HG02852 (cell line): ENCODE data around the gene KANK3.
A peak's percentile ranks its signal among the peaks of the same experiment; 100 is the strongest.
"Not testable (repeated sequence)": the region's sequence is repeated elsewhere in the genome, so short reads cannot be mapped to it uniquely, and the experiment has no call there.

ENCODE experiments used
- ATAC-seq: cut with Tn5 transposase; IDR thresholded peaks from one replicate; pipeline ENCODE4 v1.9.1; 2021; ENCODE audit warnings: mild to moderate bottlenecking, moderate library complexity; ENCODE audit not compliant: unreplicated experiment

The KANK3 gene

DNA sequence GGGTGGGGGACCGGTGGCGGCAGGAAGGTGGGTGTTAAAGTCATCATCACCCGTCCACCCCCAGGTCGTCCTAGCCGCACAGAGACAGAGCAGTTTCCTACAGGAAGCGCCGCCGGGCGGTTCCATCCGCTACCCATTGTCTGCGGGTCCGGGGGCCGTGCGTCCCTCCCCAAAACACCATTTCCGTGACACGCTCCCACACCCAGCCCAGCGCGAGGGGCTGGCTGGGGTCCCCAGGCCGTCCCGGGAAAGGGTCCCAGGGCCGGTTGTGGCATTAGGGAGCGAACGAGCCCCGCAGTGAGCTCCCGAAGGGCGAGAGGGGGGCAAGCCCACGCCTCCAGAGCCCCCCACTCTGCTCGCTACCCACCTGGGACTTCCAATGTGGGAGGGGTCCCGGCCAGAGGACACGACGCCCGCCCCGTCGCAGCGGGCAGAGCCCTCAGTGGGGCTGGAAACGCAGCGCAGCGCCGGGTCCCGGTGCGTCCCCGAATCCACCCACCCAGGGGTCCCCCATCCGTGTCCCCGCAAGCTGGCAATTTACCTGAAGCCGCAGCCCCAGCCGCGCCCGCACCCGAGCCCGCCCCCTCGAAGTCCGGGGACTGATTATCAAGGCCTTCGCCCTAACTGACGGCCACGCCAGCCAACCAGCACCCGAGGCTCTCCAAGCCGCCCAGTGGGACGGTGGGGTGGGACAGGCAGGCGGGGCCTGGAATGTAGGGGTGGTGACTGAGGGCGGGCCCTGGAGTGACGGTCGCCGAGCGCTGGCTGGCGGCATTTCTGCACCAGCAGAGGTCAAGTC lies at the start of gene KANK3:
Gene KANK3, minus strand, starts transcription at position 579 of the 799 bp plus-strand sequence. CDS start 5,434 bp downstream, outside the sequence.
- peak; percentile 89 for ATAC-seq

DNA sequence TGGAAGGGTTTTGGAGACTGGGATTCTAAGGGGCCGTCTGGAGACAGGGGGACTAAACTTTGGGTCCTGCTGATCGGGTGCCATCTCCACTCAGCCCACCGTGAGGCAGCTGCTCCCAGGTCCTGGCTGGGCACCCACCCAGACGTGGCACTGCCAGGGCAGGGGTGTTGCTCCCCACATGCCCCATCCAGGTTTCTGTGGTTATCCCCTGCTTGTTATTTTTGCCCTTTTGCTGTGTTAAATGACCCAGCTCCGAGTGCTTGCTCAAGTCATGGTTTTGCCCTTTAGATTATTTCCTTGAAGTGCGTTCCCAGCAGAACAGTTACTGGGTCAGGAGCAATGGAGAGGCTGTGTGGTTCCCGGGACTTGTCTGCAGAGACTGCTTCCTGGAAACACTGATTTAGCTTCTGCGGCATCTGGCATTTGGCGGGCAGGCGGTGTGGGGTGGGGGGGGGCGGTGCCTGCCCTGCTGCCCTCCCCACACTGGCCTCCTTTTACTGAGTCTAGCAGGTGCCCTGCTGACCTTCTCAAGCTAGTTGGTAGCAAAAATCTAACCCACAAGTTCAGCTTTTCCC lies 49.0 kb upstream of the KANK3 start:
- no peak for ATAC-seq

DNA sequence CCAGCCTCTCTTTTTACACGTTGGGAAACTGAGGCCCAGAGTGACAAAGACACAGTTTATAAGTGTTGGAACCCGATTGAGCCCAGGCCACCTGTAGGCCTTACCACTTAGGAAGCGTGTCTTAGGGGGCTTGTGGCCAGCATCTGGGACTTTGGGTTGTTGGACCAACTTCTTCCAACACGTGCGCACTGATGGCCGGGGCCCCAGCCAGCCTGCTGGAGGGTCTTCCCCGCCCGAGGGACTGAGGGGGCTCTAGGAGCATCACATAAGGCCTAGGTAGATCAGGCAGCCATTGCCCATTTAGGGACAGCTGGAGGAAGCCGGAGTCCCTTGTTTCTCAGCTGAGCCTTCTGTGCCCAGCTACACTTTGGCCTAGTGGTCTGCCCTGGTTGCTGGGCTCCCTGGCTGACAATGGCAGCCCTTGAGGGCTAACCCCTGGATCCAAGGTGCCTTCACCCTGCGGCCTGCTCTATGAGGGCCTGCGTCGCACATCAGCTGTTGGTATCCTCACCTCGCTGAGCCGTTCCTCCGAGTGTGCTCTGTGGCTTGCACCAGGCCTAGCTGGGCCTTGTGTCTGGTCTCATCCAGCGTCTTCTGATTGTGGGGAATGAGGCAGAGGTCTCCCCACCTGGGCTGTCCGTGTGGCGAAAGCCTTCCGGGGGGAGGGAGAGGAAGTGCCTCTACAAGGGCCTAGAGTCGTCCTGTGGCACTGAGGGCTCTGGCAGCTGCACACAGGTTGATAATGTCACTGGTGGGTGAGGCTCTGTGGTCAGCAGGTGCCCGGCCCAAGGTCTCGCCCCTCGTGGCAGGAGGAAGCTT lies 48.3 kb upstream of the KANK3 start:
- no peak for ATAC-seq

DNA sequence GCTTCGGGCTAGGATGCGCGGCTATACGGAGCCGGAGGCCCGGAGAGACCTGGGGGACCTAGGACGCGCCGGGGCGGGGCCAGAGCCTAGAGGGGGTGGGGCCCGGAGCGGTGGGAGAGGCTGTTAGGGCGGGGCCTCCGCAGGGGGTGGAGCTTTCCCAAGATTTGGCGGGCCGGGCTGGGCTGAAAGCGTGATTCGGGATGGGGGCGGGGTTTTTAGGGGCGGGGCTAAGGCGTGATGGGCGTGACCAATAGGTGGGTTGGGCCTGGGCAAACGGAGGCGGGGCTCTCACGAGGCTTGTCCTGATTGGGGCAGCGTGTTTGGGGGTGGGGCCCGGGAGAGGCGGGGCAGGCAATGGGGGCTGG lies 47.5 kb upstream of the KANK3 start:
- peak; percentile 32 for ATAC-seq

DNA sequence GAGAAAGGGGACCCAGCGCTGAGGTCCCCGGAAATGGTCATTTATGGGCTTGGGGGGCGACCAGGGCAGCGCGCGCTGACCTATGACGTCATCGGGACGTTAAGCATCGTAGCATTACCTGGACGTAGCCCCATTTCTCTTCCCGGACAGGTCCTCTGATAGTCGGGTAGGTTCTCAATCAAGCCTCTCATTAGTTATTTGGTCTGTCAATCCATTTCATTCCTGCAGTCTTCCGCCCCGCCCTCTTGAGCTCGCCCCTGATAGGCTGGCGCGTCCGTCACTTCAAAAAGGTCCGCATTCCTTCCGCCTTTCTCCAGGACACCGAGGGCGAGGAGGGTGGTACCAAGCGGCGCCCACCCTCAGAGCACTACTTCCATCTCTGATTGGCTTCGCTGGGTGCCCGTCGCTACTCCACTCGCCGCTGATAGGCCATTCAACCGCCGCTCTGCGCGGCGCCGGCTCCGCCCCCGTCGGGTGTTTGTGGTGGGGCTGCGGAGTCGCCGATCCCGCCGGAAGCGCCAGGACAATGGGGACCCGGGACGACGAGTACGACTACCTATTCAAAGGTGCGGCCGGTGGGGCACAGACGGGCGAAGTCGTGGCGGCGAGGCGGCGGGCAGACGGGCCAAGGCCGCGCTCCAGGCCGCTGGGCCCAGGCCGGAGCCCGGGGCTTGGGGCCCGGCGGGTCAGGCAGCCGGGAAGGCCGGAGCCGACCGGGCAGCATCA lies 47.0 kb upstream of the KANK3 start, which contains the start of gene RAB11B:
Gene RAB11B, plus strand, starts transcription at position 470 of the 726 bp plus-strand sequence. Its CDS starts 57 bp downstream, at position 527.
- peak; percentile 90 for ATAC-seq

DNA sequence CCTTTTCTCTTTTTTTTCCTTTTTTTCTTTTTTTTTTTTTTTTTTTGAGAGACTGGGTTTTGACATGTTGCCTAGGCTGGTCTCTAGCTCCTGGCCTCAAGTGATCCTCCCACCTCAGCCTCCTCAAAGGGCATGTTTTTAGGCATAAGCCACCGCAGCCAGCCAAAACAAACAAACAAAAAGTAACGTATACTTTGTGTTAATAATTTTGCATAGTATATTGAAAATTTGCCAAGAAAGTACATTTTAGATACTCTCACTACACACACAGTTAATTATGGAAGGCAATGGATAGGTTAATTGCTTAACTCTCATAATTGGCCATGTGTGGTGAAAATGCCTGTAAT lies 45.5 kb upstream of the KANK3 start:
- ATAC-seq: no peak

DNA sequence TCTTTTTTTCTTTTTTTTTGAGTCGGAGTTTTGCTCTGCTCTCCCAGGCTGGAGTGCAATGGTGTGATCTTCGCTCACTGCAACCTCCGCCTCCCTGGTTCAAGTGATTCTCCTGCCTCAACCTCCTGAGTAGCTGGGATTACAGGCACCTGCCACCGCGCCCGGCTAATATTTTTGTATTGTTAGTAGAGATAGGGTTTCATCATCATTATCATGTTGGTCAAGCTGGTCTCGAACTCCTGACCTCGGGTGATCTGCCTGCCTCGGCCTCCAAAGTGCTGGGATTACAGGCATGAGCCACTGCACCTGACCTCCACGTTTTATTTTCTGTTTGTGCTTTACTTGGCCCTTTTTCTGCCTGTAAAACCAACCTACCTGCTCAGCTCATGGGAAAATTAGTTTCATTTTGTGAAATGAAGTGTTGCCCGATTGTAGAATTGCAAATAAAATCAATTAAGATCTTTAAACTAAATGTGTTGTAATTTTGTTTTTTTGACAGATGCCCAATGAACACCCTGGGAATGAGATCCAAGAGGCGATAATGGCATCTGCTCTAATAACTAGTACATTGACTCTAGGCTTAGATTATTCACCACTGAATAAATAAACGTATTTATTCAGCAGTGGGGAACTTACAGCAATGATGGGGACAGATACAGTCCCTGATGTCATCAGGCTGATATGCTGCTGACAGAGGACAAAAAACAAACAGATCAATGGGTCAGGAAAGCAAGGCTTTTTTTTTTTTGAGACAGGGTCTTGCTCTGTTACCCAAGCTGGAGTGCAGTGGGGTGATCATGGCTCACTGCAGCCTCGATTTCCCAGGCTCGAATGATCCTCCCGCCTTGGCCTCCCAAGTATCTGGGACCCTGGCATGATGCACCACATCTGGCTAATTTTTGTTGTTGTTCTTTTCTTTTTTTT lies 44.9 kb upstream of the KANK3 start:
- no peak for ATAC-seq

DNA sequence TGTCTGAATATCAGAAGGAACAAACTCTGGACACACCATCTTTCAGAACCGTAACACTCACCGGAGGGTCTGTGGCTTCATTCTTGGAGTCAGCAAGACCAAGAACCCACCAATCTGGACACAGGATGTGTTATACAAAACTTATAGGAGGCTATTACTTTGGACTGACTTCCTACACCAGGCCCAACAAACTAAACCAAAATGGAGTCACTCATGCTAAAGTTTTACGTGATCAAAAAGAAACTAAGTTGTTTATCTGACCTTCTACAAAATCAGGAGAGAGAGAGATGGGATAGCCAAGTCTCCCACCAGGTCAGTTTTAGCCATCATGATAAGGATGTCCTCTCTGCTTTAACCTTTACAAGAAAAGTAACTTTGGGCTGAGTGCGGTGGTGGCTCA lies 43.9 kb upstream of the KANK3 start:
- no peak for ATAC-seq

DNA sequence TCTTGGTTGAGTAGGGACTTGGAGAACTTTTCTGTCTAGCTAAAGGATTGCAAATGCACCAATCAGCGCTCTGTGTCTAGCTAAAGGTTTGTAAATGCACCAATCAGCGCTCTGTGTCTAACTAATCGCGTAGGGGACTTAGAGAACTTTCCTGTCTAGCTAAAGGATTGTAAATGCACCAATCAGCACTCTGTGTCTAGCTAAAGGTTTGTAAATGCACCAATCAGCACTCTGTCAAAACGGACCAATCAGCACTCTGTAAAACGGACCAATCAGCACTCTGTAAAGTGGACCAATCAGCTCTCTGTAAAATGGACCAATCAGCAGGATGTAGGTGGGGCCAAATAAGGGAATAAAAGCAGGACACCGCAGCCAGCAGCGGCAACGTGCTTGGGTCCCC lies 43.4 kb upstream of the KANK3 start:
- not testable (repeated sequence) for ATAC-seq

DNA sequence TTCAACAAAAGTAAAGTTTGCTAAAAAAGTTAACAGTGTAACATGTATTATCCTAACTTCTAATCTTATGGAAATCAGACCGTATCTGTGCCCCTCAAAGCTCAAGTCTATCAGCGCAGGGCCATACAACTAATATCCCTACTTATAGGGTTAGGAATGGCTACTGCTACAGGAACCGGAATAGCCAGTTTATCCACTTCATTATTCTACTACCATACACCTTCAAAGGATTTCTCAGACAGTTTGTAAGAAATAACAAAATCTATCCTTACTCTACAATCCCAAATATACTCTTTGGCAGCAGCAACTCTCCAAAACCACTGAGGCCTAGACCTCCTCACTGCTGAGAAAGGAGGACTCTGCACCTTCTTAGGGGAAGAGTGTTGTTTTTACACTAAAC lies 42.5 kb upstream of the KANK3 start:
- ATAC-seq: not testable (repeated sequence)

DNA sequence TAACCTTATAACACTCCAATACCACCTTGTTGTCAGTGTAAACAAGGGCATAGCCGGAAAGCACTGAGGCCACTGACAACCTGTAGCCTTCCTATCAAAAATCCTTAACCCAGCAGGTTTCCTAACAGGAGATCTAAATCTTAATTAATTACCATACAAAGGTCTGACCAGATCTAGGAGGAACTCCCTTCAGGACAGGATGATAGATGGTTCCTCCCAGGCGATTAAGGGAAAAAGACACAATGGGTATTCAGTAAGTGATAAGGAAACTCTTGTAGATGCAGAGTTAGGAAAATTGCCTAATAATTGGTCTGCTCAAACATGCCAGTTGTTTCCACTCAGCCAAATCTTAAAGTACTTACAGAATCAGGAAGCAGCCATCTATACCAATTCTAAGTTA lies 42.0 kb upstream of the KANK3 start:
- ATAC-seq: not testable (repeated sequence)

DNA sequence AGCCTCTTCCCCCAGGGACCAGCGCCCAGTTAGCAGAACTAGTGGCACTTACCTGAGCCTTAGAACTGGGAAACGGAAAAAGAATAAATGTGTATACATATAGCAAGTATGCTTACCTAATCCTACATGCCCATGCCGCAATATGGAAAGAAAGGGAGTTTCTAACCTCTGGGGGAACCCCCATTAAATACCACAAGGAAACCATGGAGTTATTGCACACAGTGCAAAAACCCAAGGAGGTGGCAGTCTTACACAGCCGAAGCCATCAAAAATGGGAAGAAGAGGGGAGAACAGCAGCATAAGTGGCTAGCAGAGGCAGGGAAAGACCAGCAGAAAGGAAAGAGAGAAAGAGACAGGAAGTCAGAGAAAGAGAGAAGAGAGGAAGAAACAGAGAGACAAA lies 41.5 kb upstream of the KANK3 start:
- ATAC-seq: not testable (repeated sequence)

DNA sequence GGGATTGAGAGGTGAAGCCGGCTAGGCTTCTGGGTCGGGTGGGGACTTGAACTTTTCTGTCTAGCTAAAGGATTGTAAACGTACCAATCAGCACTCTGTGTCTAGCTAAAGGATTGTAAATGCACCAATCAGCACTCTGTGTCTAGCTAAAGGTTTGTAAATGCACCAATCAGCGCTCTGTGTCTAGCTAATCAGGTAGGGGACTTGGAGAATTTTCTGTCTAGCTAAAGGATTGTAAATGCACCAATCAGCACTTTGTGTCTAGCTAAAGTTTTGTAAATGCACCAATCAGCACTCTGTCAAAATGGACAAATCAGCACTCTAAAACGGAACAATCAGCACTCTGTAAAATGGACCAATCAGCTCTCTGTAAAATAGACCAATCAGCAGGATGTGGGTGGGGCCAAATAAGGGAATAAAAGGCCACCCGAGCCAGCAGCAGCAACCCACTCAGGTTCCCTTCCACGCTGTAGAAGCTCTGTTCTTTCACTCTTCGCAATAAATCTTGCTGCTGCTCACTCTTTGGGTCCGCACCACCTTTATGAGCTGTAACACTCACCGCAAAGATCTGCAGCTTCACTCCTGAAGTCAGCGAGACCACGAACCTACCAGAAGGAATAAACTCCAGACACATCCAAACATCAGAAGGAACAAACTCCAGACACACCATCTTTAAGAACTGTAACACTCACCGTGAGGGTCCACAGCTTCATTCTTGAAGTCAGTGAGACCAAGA lies 36.3 kb upstream of the KANK3 start:
- not testable (repeated sequence) for ATAC-seq

DNA sequence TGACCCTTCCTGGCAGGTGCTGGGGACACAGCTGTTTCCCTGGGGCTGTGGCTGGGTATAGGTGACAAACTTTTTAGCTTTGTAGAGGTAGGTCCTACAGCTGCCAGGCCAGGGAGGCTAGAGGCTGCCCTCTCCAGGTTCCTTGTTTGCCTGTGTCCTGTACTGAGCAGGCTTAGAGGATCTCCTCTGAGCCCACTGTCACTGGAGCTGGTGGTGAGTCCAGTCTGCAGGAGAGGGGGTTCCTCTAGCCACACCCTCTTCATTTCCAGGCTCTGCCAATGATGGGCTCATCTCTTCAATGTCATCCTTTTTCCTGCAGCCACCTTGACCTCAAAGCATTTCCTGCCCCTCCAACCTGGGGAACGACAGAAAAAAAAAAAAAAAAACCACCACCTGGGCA lies 34.5 kb upstream of the KANK3 start:
- no peak for ATAC-seq

DNA sequence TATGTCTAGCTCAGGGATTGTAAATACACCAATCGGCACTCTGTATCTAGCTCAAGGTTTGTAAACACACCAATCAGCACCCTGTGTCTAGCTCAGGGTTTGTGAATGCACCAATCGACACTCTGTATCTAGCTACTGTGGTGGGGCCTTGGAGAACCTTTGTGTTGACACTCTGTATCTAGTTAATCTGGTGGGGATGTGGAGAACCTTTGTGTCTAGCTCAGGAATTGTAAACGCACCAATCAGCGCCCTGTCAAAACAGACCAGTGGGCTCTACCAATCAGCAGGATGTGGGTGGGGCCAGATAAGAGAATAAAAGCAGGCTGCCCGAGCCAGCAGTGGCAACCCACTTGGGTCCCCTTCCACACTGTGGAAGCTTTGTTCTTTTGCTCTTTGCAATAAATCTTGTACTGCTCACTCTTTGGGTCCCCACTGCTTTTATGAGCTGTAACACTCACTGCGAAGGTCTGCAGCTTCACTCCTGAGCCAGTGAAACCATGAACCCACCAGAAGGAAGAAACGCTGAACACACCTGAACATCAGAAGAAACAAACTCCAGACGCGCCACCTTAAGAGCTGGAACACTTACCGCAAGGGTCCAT lies 33.4 kb upstream of the KANK3 start:
- ATAC-seq: not testable (repeated sequence)

DNA sequence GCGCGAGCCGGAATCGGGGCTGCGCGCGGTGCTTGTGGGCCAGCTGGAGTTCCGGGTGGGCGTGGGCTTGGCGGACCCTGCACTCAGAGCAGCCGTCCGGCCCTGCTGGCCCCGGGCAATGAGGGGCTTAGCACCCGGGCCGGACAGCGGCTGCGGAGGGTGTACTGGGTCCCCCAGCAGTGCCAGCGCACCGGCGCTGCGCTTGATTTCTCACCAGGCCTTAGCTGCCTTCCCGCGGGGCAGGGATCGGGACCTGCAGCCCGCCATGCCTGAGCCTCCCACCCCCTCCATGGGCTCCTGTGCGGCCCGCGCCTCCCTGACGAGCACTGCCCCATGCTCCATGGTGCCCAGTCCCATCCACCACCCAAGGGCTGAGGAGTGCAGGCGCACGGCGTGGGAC lies 32.7 kb upstream of the KANK3 start:
- not testable (repeated sequence) for ATAC-seq

DNA sequence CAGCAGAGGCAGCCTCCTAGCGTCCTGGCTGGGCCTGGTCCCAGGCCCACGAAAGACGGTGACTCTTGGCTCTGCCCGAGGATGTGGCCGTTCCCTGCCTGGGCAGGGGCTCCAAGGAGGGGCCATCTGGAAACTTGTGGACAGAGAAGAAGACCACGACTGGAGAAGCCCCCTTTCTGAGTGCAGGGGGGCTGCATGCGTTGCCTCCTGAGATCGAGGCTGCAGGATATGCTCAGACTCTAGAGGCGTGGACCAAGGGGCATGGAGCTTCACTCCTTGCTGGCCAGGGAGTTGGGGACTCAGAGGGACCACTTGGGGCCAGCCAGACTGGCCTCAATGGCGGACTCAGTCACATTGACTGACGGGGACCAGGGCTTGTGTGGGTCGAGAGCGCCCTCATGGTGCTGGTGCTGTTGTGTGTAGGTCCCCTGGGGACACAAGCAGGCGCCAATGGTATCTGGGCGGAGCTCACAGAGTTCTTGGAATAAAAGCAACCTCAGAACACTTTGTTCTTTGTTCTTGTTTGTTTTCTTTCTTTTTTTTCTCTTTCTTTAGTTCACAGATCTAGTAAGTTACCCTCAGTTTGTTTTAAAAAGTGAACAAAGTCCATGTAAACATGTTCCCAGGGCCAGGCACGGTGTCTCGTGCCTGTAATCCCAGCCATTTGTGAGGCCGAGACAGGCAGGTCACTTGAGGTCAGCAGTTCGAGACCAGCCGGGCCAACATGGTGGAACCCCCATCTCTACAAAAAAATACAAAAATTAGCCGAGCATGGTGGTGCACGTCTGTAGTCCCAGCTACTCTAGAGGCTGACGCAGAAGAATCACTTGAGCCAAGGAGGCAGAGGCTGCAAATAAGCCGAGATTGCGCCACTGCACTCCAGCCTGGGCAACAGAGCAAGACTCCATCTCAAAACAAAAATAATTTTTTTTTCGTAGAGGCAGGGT lies 31.1 kb upstream of the KANK3 start:
- ATAC-seq: no peak
